ENCODE results near the gene SAMD4B. TPM values are rescaled to one million over a fixed set of nuclear protein-coding genes. Genes with fewer than 3 reads are reported as not detected.
A peak's percentile ranks its signal among the peaks of the same experiment; 100 is the strongest.

SAMD4B gene
- total RNA-seq, 1 experiment from 2014 or later, result 164 TPM

GRCh38 chr19:39342647-39343305 lies 555 bp downstream of the SAMD4B start:
- peaks cover 24% of the 10 kb centered on the region for H3K4me1 Mint-ChIP-seq
- no peaks in the 10 kb centered on the region for H3K9me3 Mint-ChIP-seq
- no peak for DNase-seq (ENCODE audit: low spot score)

More at GRCh38 chr19:39342647-39343305, 555 bp downstream of the SAMD4B start:
- ChIA-PET CTCF (interaction anchor here (0.6 to 2.4 kb wide), 27 partner anchors 8 to 367 kb away, joined by 3 to 13 read pairs (median 6); partner anchors contain the start of genes MED29, PAF1 and RPS16), POLR2A (interaction anchor here (1.1 to 1.4 kb wide), 2 partner anchors 48 to 93 kb away, joined by 4 to 5 read pairs; partner anchors contain the start of genes MED29, PAF1 and RPS16)
- TF ChIP-seq MLX (CRISPR knock-in tag; IDR thresholded peaks at IDR 0.05) (no peak), IRF1 (CRISPR knock-in tag; IDR thresholded peaks at IDR 0.05) (no peak), SMAD4 (CRISPR knock-in tag; IDR thresholded peaks at IDR 0.05) (no peak), ZNF671 (CRISPR knock-in tag; IDR thresholded peaks at IDR 0.05) (no peak), ATF2 (CRISPR knock-in tag; IDR thresholded peaks at IDR 0.05; ENCODE audit: borderline replicate concordance, low read depth) (no peak), ZBTB21 (CRISPR knock-in tag; IDR thresholded peaks at IDR 0.05; ENCODE audit: borderline replicate concordance) (no peak), OVOL2 (CRISPR knock-in tag; IDR thresholded peaks at IDR 0.05; ENCODE audit: borderline replicate concordance) (no peak), PRRX2 (CRISPR knock-in tag; IDR thresholded peaks at IDR 0.05) (no peak), ZNF263 (CRISPR knock-in tag; IDR thresholded peaks at IDR 0.05; ENCODE audit: low read depth) (no peak), JUN (CRISPR knock-in tag; IDR thresholded peaks at IDR 0.05) (no peak), ETV6 (CRISPR knock-in tag; IDR thresholded peaks at IDR 0.05) (no peak)
- TF ChIP-seq, protein P1, sequence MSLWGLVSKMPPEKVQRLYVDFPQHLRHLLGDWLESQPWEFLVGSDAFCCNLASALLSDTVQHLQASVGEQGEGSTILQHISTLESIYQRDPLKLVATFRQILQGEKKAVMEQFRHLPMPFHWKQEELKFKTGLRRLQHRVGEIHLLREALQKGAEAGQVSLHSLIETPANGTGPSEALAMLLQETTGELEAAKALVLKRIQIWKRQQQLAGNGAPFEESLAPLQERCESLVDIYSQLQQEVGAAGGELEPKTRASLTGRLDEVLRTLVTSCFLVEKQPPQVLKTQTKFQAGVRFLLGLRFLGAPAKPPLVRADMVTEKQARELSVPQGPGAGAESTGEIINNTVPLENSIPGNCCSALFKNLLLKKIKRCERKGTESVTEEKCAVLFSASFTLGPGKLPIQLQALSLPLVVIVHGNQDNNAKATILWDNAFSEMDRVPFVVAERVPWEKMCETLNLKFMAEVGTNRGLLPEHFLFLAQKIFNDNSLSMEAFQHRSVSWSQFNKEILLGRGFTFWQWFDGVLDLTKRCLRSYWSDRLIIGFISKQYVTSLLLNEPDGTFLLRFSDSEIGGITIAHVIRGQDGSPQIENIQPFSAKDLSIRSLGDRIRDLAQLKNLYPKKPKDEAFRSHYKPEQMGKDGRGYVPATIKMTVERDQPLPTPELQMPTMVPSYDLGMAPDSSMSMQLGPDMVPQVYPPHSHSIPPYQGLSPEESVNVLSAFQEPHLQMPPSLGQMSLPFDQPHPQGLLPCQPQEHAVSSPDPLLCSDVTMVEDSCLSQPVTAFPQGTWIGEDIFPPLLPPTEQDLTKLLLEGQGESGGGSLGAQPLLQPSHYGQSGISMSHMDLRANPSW (CRISPR knock-in tag; conservative IDR thresholded peaks at IDR 0.05; ENCODE audit: low read depth), result no peak
- TF ChIP-seq, protein P2, sequence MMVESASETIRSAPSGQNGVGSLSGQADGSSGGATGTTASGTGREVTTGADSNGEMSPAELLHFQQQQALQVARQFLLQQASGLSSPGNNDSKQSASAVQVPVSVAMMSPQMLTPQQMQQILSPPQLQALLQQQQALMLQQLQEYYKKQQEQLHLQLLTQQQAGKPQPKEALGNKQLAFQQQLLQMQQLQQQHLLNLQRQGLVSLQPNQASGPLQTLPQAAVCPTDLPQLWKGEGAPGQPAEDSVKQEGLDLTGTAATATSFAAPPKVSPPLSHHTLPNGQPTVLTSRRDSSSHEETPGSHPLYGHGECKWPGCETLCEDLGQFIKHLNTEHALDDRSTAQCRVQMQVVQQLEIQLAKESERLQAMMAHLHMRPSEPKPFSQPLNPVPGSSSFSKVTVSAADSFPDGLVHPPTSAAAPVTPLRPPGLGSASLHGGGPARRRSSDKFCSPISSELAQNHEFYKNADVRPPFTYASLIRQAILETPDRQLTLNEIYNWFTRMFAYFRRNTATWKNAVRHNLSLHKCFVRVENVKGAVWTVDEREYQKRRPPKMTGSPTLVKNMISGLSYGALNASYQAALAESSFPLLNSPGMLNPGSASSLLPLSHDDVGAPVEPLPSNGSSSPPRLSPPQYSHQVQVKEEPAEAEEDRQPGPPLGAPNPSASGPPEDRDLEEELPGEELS (CRISPR knock-in tag; IDR thresholded peaks at IDR 0.05), result no peak
- TF ChIP-seq, protein P3, sequence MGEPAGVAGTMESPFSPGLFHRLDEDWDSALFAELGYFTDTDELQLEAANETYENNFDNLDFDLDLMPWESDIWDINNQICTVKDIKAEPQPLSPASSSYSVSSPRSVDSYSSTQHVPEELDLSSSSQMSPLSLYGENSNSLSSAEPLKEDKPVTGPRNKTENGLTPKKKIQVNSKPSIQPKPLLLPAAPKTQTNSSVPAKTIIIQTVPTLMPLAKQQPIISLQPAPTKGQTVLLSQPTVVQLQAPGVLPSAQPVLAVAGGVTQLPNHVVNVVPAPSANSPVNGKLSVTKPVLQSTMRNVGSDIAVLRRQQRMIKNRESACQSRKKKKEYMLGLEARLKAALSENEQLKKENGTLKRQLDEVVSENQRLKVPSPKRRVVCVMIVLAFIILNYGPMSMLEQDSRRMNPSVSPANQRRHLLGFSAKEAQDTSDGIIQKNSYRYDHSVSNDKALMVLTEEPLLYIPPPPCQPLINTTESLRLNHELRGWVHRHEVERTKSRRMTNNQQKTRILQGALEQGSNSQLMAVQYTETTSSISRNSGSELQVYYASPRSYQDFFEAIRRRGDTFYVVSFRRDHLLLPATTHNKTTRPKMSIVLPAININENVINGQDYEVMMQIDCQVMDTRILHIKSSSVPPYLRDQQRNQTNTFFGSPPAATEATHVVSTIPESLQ (CRISPR knock-in tag; IDR thresholded peaks at IDR 0.05), result no peak
- no peak for ATAC-seq
- Mint-ChIP-seq H3K27ac (no peak overlapping the region), H3K4me3 (peak overlapping the region; percentile 87), H3K36me3 (peaks cover 8% of the 10 kb centered on the region), H3K27me3 (ENCODE audit: low read depth) (peaks cover 13% of the 10 kb centered on the region)

Data from WTC11 (cell line).